Mesenchymal stem cell (in vitro differentiated cells and primary cell): Measurements from ENCODE around the gene NPHP4.
"Not testable (repeated sequence)": the region's sequence is repeated elsewhere in the genome, so short reads cannot be mapped to it uniquely, and the experiment has no call there.

Experiments used
- DNase-seq: peaks from one replicate; pipeline ENCODE4 v3.0.0-alpha.2; 2013
- H2AFZ ChIP-seq: one replicate; pipeline ENCODE4 v1.6.1; 2013; ENCODE audit warnings: low read depth, mild to moderate bottlenecking, control low read depth, inconsistent platforms, low read length, moderate library complexity
- H2AK5ac ChIP-seq: 2 replicates; pipeline ENCODE4 v1.6.1; 2013; ENCODE audit warnings: low read length, moderate library complexity, mild to moderate bottlenecking, inconsistent platforms; ENCODE audit not compliant: severe bottlenecking
- H2BK120ac ChIP-seq: one replicate; pipeline ENCODE4 v1.6.1; 2013; ENCODE audit warnings: low read depth, mild to moderate bottlenecking, inconsistent platforms, low read length, moderate library complexity
- H2BK12ac ChIP-seq, 2 experiments: one replicate each; pipeline ENCODE4 v1.6.1; 2013; ENCODE audit warnings: inconsistent platforms in 2 of 2, low read length in 2 of 2, mild to moderate bottlenecking in 2 of 2, moderate library complexity in 2 of 2, control low read depth in 1 of 2
- H2BK15ac ChIP-seq: one replicate; pipeline ENCODE4 v1.6.1; 2013; ENCODE audit warnings: mild to moderate bottlenecking, low read depth, inconsistent platforms; ENCODE audit not compliant: poor library complexity, severe bottlenecking
- H2BK5ac ChIP-seq: 2 replicates; pipeline ENCODE4 v1.6.1; 2013; ENCODE audit warnings: low read depth, mild to moderate bottlenecking, low read length, control low read depth, inconsistent platforms; ENCODE audit not compliant: poor library complexity, severe bottlenecking
- H3K14ac ChIP-seq, 2 experiments: one replicate each; pipeline ENCODE4 v1.6.1; 2013; ENCODE audit warnings: inconsistent platforms in 2 of 2, low read length in 2 of 2, control low read depth in 1 of 2, mild to moderate bottlenecking in 1 of 2, moderate library complexity in 1 of 2
- H3K18ac ChIP-seq, 2 experiments: one replicate each; pipeline ENCODE4 v1.6.1; 2013; ENCODE audit warnings: inconsistent platforms in 2 of 2, low read length in 2 of 2, control low read depth in 1 of 2, low read depth in 1 of 2, mild to moderate bottlenecking in 1 of 2
- H3K23ac ChIP-seq, 2 experiments: one replicate each; pipeline ENCODE4 v1.6.1; 2013; ENCODE audit warnings: inconsistent platforms in 2 of 2, low read length in 2 of 2, mild to moderate bottlenecking in 2 of 2, moderate library complexity in 2 of 2, control low read depth in 1 of 2
- H3K27ac ChIP-seq: 2 replicates; pipeline ENCODE4 v1.5.1; 2013; ENCODE audit warnings: mild to moderate bottlenecking, moderate library complexity, low read length, control low read depth, inconsistent platforms; ENCODE audit not compliant: poor library complexity, severe bottlenecking
- H3K27me3 ChIP-seq, 2 experiments: 2 replicates each; pipeline versions ENCODE4 v1.6.1 to v1.7.0; 2013; ENCODE audit warnings: low read length in 2 of 2, mild to moderate bottlenecking in 2 of 2, moderate library complexity in 2 of 2, control low read depth in 1 of 2, inconsistent platforms in 1 of 2; ENCODE audit not compliant: control insufficient read depth in 1 of 2, insufficient read depth in 1 of 2
- H3K36me3 ChIP-seq, 2 experiments: 2 replicates each; pipeline versions ENCODE4 v1.6.1 to v1.7.0; 2013; ENCODE audit warnings: low read length in 2 of 2, control low read depth in 1 of 2, inconsistent platforms in 1 of 2, low read depth in 1 of 2, mild to moderate bottlenecking in 1 of 2; ENCODE audit not compliant: insufficient read depth in 2 of 2, control insufficient read depth in 1 of 2
- H3K4ac ChIP-seq, 2 experiments: one replicate each; pipeline ENCODE4 v1.6.1; 2013; ENCODE audit warnings: inconsistent platforms in 2 of 2, low read length in 2 of 2, mild to moderate bottlenecking in 2 of 2, moderate library complexity in 2 of 2, control low read depth in 1 of 2, low read depth in 1 of 2
- H3K4me1 ChIP-seq: 2 replicates; pipeline ENCODE4 v1.6.1; 2013; ENCODE audit warnings: low read depth, low read length, control low read depth; ENCODE audit not compliant: control insufficient read depth, insufficient read depth
- H3K4me2 ChIP-seq: 2 replicates; pipeline ENCODE4 v1.6.1; 2013; ENCODE audit warnings: low read length, mild to moderate bottlenecking, inconsistent platforms; ENCODE audit not compliant: poor library complexity, severe bottlenecking
- H3K4me3 ChIP-seq, 2 experiments: 2 replicates each; pipeline versions ENCODE4 v1.5.1 to v1.7.0; 2013; ENCODE audit warnings: low read length in 2 of 2, mild to moderate bottlenecking in 2 of 2, control low read depth in 1 of 2, low read depth in 1 of 2; ENCODE audit not compliant: insufficient read depth in 1 of 2
- H3K79me1 ChIP-seq: replicated peaks from 2 replicates; pipeline ENCODE4 v1.6.1; 2013; ENCODE audit warnings: mild to moderate bottlenecking, control low read depth, low read length, inconsistent platforms; ENCODE audit not compliant: poor library complexity, severe bottlenecking
- H3K9ac ChIP-seq: 2 replicates; pipeline ENCODE4 v1.7.0; 2013; ENCODE audit warnings: mild to moderate bottlenecking, low read length, moderate library complexity
- H3K9me3 ChIP-seq: 2 replicates; pipeline ENCODE4 v1.7.0; 2013; ENCODE audit warnings: mild to moderate bottlenecking, low read length; ENCODE audit not compliant: control insufficient read depth
- H4K8ac ChIP-seq: one replicate; pipeline ENCODE4 v1.6.1; 2013; ENCODE audit warnings: inconsistent platforms, mild to moderate bottlenecking, low read length, moderate library complexity
- H4K91ac ChIP-seq: one replicate; pipeline ENCODE4 v1.6.1; 2013; ENCODE audit warnings: mild to moderate bottlenecking, low read length, inconsistent platforms
- WGBS: methylation state at CpG from one replicate; pipeline ENCODE4 v1.1.7; 2013; ENCODE audit warnings: mixed read lengths; 5-methylcytosine and 5-hydroxymethylcytosine counted together

The NPHP4 gene

DNA sequence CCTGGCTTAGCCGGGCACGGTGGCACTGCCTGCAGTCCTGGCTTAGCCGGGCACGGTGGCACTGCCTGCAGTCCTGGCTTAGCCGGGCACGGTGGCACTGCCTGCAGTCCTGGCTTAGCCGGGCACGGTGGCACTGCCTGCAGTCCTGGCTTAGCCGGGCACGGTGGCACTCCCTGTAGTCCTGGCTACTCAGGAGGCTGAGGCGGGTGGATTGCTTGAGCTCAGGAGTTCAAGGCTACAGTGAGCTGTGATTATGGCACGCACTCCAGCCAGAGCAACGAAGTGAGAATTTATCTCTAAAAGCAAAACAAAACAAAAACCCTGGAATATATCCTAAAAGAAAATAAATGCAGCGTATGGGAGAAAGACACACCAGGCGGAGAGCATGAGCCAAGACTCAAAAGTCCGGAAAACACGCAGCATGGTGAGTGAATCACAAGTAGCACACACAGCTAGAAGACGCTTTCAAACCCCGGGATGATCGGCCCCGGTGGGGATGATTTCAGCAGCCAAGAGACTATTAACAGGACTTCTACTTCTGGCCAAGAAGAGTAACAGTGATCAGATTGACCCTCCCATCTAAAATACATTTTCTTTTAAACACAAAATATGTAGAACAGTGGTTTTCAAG lies 69.4 kb downstream of the NPHP4 start:
- H3K36me3 ChIP-seq = peaks cover 12 to 16% of the 10 kb centered on the region in 2 experiments
- WGBS = 94% methylated on average over 19 of the region's 21 CpGs

DNA sequence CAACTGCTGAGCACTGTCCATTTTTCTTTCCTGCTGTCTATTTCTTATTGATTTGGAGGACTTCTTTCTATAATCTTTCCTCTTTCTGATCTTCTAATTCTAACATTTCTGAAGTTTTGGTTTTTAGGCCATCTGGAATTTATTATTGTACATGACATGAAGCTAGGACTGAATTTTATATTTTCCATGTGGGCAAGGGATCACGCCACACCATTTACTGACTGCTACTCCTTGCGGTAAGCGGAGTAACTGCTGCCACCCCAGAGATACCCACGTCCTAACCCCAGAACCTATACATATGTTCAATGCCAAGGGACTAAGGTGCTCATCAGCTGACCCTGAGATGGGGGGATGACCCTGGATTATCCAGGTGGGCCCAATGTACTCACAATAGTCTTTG lies 70.6 kb downstream of the NPHP4 start:
- no peak overlapping the region for H2BK120ac ChIP-seq
- no peak overlapping the region for H3K4me3 ChIP-seq
- H2BK12ac ChIP-seq = no peak overlapping the region
- no peaks in the 10 kb centered on the region for H3K27me3 ChIP-seq
- no peak overlapping the region for H2AFZ ChIP-seq
- H2AK5ac ChIP-seq = no peak overlapping the region
- no peak overlapping the region for H3K4me2 ChIP-seq
- H3K79me1 ChIP-seq = peaks cover 3% of the 10 kb centered on the region
- H2BK15ac ChIP-seq = no peak overlapping the region
- no peak overlapping the region for H4K8ac ChIP-seq
- no peak overlapping the region for H3K14ac ChIP-seq
- no peaks in the 10 kb centered on the region for H3K9me3 ChIP-seq
- H2BK5ac ChIP-seq = no peak overlapping the region
- H3K23ac ChIP-seq = no peak overlapping the region
- H4K91ac ChIP-seq = no peak overlapping the region
- H3K4ac ChIP-seq = no peak overlapping the region
- no peak overlapping the region for H3K18ac ChIP-seq
- no peak overlapping the region for H3K27ac ChIP-seq
- H3K9ac ChIP-seq = no peak overlapping the region
- WGBS = 100% methylated on average over 3 of the region's 4 CpGs
- DNase-seq = no peak
- peaks cover 2% of the 10 kb centered on the region for H3K4me1 ChIP-seq
- H3K36me3 ChIP-seq = peaks cover 1 to 6% of the 10 kb centered on the region in 2 experiments

More for the DNA sequence above, 69.4 kb downstream of the NPHP4 start:
- not testable (repeated sequence) for H2BK120ac ChIP-seq, H3K4me2 ChIP-seq, H3K14ac ChIP-seq, H3K18ac ChIP-seq, H3K4ac ChIP-seq, H2AFZ ChIP-seq, H4K8ac ChIP-seq, H2AK5ac ChIP-seq, H4K91ac ChIP-seq, H2BK12ac ChIP-seq, H3K79me1 ChIP-seq, DNase-seq, H3K27ac ChIP-seq, H3K23ac ChIP-seq, H3K27me3 ChIP-seq, H2BK5ac ChIP-seq, H3K4me1 ChIP-seq, H2BK15ac ChIP-seq, H3K9me3 ChIP-seq
- H3K4me3 ChIP-seq = peak overlapping the region in 1 of 2 experiments; percentile 30
- H3K9ac ChIP-seq = peak overlapping the region; percentile 73

GRCh38 chr1:5921129-5921528 lies 71.1 kb downstream of the NPHP4 start:
- no peak overlapping the region for H3K9ac ChIP-seq
- peaks cover 2% of the 10 kb centered on the region for H3K4me1 ChIP-seq
- no peak overlapping the region for H3K4me3 ChIP-seq
- peaks cover 0 to 4% of the 10 kb centered on the region in 2 experiments for H3K36me3 ChIP-seq
- no peak overlapping the region for H3K4me2 ChIP-seq
- peaks cover 3% of the 10 kb centered on the region for H3K79me1 ChIP-seq
- no peak overlapping the region for H2BK5ac ChIP-seq
- no peak overlapping the region for H2BK15ac ChIP-seq
- no peak overlapping the region for H3K27ac ChIP-seq
- no peak overlapping the region for H4K8ac ChIP-seq
- H2AK5ac ChIP-seq = no peak overlapping the region
- no peaks in the 10 kb centered on the region for H3K27me3 ChIP-seq
- no peak overlapping the region for H3K14ac ChIP-seq
- no peaks in the 10 kb centered on the region for H3K9me3 ChIP-seq
- no peak overlapping the region for H2AFZ ChIP-seq
- H3K4ac ChIP-seq = no peak overlapping the region
- H2BK120ac ChIP-seq = no peak overlapping the region
- H3K18ac ChIP-seq = no peak overlapping the region
- H2BK12ac ChIP-seq = no peak overlapping the region
- no peak overlapping the region for H3K23ac ChIP-seq
- no peak overlapping the region for H4K91ac ChIP-seq
- no peak for DNase-seq
- WGBS = 93% methylated on average over 5 of the region's 7 CpGs

- H4K8ac ChIP-seq = no peak overlapping the region
- no peak overlapping the region for H2BK5ac ChIP-seq
- H4K91ac ChIP-seq = no peak overlapping the region
- H3K27ac ChIP-seq = no peak overlapping the region
- H3K79me1 ChIP-seq = peaks cover 3% of the 10 kb centered on the region
- no peaks in the 10 kb centered on the region for H3K27me3 ChIP-seq
- peaks cover 0 to 4% of the 10 kb centered on the region in 2 experiments for H3K36me3 ChIP-seq
- DNase-seq = no peak
- no peak overlapping the region for H2AFZ ChIP-seq
- H3K18ac ChIP-seq = no peak overlapping the region
- no peak overlapping the region for H3K4me3 ChIP-seq
- no peak overlapping the region for H3K14ac ChIP-seq
- no peaks in the 10 kb centered on the region for H3K9me3 ChIP-seq
- no peak overlapping the region for H3K9ac ChIP-seq
- 97% methylated on average over 17 of the region's 17 CpGs for WGBS
- no peak overlapping the region for H2AK5ac ChIP-seq
- no peak overlapping the region for H2BK12ac ChIP-seq
- no peak overlapping the region for H2BK120ac ChIP-seq
- H3K4me2 ChIP-seq = no peak overlapping the region
- no peak overlapping the region for H3K4ac ChIP-seq
- peaks cover 8% of the 10 kb centered on the region for H3K4me1 ChIP-seq
- no peak overlapping the region for H3K23ac ChIP-seq
- H2BK15ac ChIP-seq = no peak overlapping the region
Observed at GRCh38 chr1:5920201-5920600, 72.0 kb downstream of the NPHP4 start.
